Gastrocnemius medialis (tissue), 4 donors: ENCODE data around the gene CTAGE15.
"Not testable (repeated sequence)": the region's sequence is repeated elsewhere in the genome, so short reads cannot be mapped to it uniquely, and the experiment has no call there.

Experiments
- POLR2A ChIP-seq, 2 donors: fragments of 450-650 bp; IDR thresholded peaks; one replicate each; pipeline ENCODE4 v1.6.1; 2017; ENCODE audit warnings: antibody characterized with exemption in 2 of 2, mild to moderate bottlenecking in 2 of 2, moderate library complexity in 2 of 2
- TF ChIP-seq, protein P1 (sequence below), 5 experiments: fragments of 450-650 bp in 3 of 5; fragments of 200-600 bp in 2 of 5; sonication (generic) in 2 of 5; IDR thresholded peaks in 4 of 5; conservative IDR thresholded peaks in 1 of 5; 1 replicate in 4 of 5; 2 replicates in 1 of 5; pipeline ENCODE4 v1.5.1; 2016 to 2019; ENCODE audit warnings: antibody characterized with exemption in 5 of 5, mild to moderate bottlenecking in 3 of 5, moderate library complexity in 3 of 5

DNA sequence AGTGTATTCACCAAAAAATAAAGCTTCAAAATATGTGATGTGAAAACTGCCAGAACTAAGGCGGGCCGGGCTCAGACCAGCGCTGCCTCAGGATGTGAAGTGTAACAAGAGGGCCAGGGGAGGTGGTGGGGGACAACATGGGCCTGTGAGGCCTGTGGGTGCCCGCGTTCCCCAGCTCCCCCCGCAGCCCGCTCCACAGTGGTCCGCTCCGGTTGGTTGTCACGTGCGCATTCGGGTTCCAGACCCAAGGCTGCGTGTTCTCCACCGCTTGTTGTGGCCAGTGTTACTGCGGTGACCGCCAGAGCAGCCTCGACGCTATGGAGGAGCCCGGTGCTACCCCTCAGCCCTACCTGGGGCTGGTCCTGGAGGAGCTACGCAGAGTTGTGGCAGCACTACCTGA is at the start of gene CTAGE15:
- not testable (repeated sequence) for TF ChIP-seq POLR2A (IDR thresholded peaks at IDR 0.05)
- TF ChIP-seq, protein P1, sequence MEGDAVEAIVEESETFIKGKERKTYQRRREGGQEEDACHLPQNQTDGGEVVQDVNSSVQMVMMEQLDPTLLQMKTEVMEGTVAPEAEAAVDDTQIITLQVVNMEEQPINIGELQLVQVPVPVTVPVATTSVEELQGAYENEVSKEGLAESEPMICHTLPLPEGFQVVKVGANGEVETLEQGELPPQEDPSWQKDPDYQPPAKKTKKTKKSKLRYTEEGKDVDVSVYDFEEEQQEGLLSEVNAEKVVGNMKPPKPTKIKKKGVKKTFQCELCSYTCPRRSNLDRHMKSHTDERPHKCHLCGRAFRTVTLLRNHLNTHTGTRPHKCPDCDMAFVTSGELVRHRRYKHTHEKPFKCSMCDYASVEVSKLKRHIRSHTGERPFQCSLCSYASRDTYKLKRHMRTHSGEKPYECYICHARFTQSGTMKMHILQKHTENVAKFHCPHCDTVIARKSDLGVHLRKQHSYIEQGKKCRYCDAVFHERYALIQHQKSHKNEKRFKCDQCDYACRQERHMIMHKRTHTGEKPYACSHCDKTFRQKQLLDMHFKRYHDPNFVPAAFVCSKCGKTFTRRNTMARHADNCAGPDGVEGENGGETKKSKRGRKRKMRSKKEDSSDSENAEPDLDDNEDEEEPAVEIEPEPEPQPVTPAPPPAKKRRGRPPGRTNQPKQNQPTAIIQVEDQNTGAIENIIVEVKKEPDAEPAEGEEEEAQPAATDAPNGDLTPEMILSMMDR (IDR thresholded peaks at IDR 0.05 in 4 of 5, conservative IDR thresholded peaks at IDR 0.05 in 1 of 5): not testable (repeated sequence)
